ENCODE measurements around the gene CASK.
"Not testable (repeated sequence)": the region's sequence is repeated elsewhere in the genome, so short reads cannot be mapped to it uniquely, and the experiment has no call there.

CASK gene

GRCh38 chrX:41607264-41607832 lies 316.0 kb downstream of the CASK start:
- H3K4me3 ChIP-seq (ENCODE audit: low read depth in 1 of 2, low read length in 1 of 2) = no peak overlapping the region
- no peak overlapping the region for H3K27ac ChIP-seq
- H3K9me3 ChIP-seq = no peaks in the 10 kb centered on the region
- H3K4me1 ChIP-seq (ENCODE audit: control insufficient read depth in 1 of 2, insufficient read depth in 1 of 2, low read depth in 1 of 2, low read length in 1 of 2) = no peaks in the 10 kb centered on the region
- TF ChIP-seq CTCF (IDR thresholded peaks at IDR 0.05) = no peak
- H3K36me3 ChIP-seq = no peaks in the 10 kb centered on the region
- H3K27me3 ChIP-seq = no peaks in the 10 kb centered on the region

GRCh38 chrX:41606057-41606456 lies 317.3 kb downstream of the CASK start:
- not testable (repeated sequence) for H3K4me1 ChIP-seq (ENCODE audit: control insufficient read depth in 1 of 2, insufficient read depth in 1 of 2, low read depth in 1 of 2, low read length in 1 of 2); H3K27me3 ChIP-seq; H3K36me3 ChIP-seq; H3K9me3 ChIP-seq; H3K4me3 ChIP-seq (ENCODE audit: low read depth in 1 of 2, low read length in 1 of 2); H3K27ac ChIP-seq

- no peak for TF ChIP-seq CTCF (IDR thresholded peaks at IDR 0.05)
- no peak overlapping the region for H3K4me3 ChIP-seq (ENCODE audit: low read depth in 1 of 2, low read length in 1 of 2)
- H3K27me3 ChIP-seq = no peaks in the 10 kb centered on the region
- H3K27ac ChIP-seq = no peak overlapping the region
- H3K4me1 ChIP-seq (ENCODE audit: control insufficient read depth in 1 of 2, insufficient read depth in 1 of 2, low read depth in 1 of 2, low read length in 1 of 2) = no peaks in the 10 kb centered on the region
- no peaks in the 10 kb centered on the region for H3K9me3 ChIP-seq
- H3K36me3 ChIP-seq = no peaks in the 10 kb centered on the region
These were observed 318.4 kb downstream of the CASK start for GRCh38 chrX:41604766-41605543.

GRCh38 chrX:41604177-41604576 lies 319.2 kb downstream of the CASK start:
- Histone ChIP-seq H3K9me3 (no peaks in the 10 kb centered on the region), H3K27me3 (no peaks in the 10 kb centered on the region), H3K36me3 (no peaks in the 10 kb centered on the region), H3K27ac (no peak overlapping the region), H3K4me1 (ENCODE audit: control insufficient read depth in 1 of 2, insufficient read depth in 1 of 2, low read depth in 1 of 2, low read length in 1 of 2) (no peaks in the 10 kb centered on the region), H3K4me3 (ENCODE audit: low read depth in 1 of 2, low read length in 1 of 2) (no peak overlapping the region)
- no peak for TF ChIP-seq CTCF (IDR thresholded peaks at IDR 0.05)

- Histone ChIP-seq H3K36me3 (no peaks in the 10 kb centered on the region), H3K27ac (no peak overlapping the region), H3K4me3 (ENCODE audit: low read depth in 1 of 2, low read length in 1 of 2) (no peak overlapping the region), H3K4me1 (ENCODE audit: control insufficient read depth in 1 of 2, insufficient read depth in 1 of 2, low read depth in 1 of 2, low read length in 1 of 2) (no peaks in the 10 kb centered on the region), H3K9me3 (no peaks in the 10 kb centered on the region), H3K27me3 (no peaks in the 10 kb centered on the region)
- TF ChIP-seq CTCF (IDR thresholded peaks at IDR 0.05) = no peak
These were observed 319.8 kb downstream of the CASK start for GRCh38 chrX:41603596-41603995.

GRCh38 chrX:41602816-41603345 lies 320.5 kb downstream of the CASK start:
- Histone ChIP-seq H3K27me3 (no peaks in the 10 kb centered on the region), H3K4me1 (ENCODE audit: control insufficient read depth in 1 of 2, insufficient read depth in 1 of 2, low read depth in 1 of 2, low read length in 1 of 2) (no peaks in the 10 kb centered on the region), H3K4me3 (ENCODE audit: low read depth in 1 of 2, low read length in 1 of 2) (no peak overlapping the region), H3K27ac (no peak overlapping the region), H3K36me3 (no peaks in the 10 kb centered on the region), H3K9me3 (no peaks in the 10 kb centered on the region)
- TF ChIP-seq CTCF (IDR thresholded peaks at IDR 0.05) = no peak

All from neutrophil (primary cell).